Measurements from ENCODE around the gene TBC1D32. TPM values are rescaled to one million over a fixed set of nuclear protein-coding genes. Genes with fewer than 3 reads are reported as not detected.
"Not testable (repeated sequence)": the region's sequence is repeated elsewhere in the genome, so short reads cannot be mapped to it uniquely, and the experiment has no call there.

TBC1D32 gene
- total RNA-seq, 1 donor from 2014 or later = 13.4 TPM

DNA sequence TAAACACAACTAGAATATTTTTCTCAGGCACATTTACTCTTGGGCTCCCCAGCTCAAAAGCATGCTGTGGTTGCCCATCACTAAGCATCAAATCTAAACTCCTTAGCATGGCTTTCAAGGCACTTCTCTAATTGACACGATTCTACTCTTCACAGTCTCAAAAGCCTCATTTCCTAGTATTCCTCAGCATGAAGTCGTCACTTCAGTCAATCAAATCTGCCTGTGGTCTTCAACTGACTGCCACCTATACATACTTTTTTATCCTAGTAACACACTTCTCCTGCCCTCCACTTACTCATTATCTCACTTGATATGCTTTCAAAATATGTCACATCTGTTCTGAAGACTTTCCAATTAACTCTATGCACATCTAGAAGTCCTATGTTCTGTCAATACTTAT, 110.3 kb downstream of the TBC1D32 start:
- TF ChIP-seq CTCF (IDR thresholded peaks at IDR 0.05) = no peak
- DNase-seq (ENCODE audit: extremely low spot score, unreplicated experiment) = no peak
- Mint-ChIP-seq H3K4me3 (ENCODE audit: unreplicated experiment) (no peak overlapping the region), H3K4me1 (ENCODE audit: unreplicated experiment) (no peaks in the 10 kb centered on the region), H3K27me3 (ENCODE audit: unreplicated experiment) (no peaks in the 10 kb centered on the region), H3K27ac (ENCODE audit: unreplicated experiment) (no peak overlapping the region), H3K9me3 (ENCODE audit: unreplicated experiment) (peaks cover 3% of the 10 kb centered on the region), H3K36me3 (ENCODE audit: unreplicated experiment) (peaks cover 4% of the 10 kb centered on the region)

GRCh38 chr6:121223212-121223611, 111.1 kb downstream of the TBC1D32 start:
- H3K4me3 Mint-ChIP-seq (ENCODE audit: unreplicated experiment) = no peak overlapping the region
- H3K27me3 Mint-ChIP-seq (ENCODE audit: unreplicated experiment) = no peaks in the 10 kb centered on the region
- no peak for DNase-seq (ENCODE audit: extremely low spot score, unreplicated experiment)
- peaks cover 5% of the 10 kb centered on the region for H3K9me3 Mint-ChIP-seq (ENCODE audit: unreplicated experiment)
- peaks cover 6% of the 10 kb centered on the region for H3K36me3 Mint-ChIP-seq (ENCODE audit: unreplicated experiment)
- no peaks in the 10 kb centered on the region for H3K4me1 Mint-ChIP-seq (ENCODE audit: unreplicated experiment)
- no peak overlapping the region for H3K27ac Mint-ChIP-seq (ENCODE audit: unreplicated experiment)
- no peak for TF ChIP-seq CTCF (IDR thresholded peaks at IDR 0.05)

GRCh38 chr6:121222656-121223055, 111.6 kb downstream of the TBC1D32 start:
- Mint-ChIP-seq H3K4me3 (ENCODE audit: unreplicated experiment) (no peak overlapping the region), H3K27ac (ENCODE audit: unreplicated experiment) (no peak overlapping the region), H3K9me3 (ENCODE audit: unreplicated experiment) (peaks cover 5% of the 10 kb centered on the region), H3K27me3 (ENCODE audit: unreplicated experiment) (no peaks in the 10 kb centered on the region), H3K4me1 (ENCODE audit: unreplicated experiment) (no peaks in the 10 kb centered on the region), H3K36me3 (ENCODE audit: unreplicated experiment) (peaks cover 10% of the 10 kb centered on the region)
- TF ChIP-seq CTCF (IDR thresholded peaks at IDR 0.05) = peak; percentile 41
- no peak for DNase-seq (ENCODE audit: extremely low spot score, unreplicated experiment)

GRCh38 chr6:121216928-121217327, 117.4 kb downstream of the TBC1D32 start:
- Mint-ChIP-seq H3K27ac (ENCODE audit: unreplicated experiment) (no peak overlapping the region), H3K4me1 (ENCODE audit: unreplicated experiment) (no peaks in the 10 kb centered on the region), H3K9me3 (ENCODE audit: unreplicated experiment) (peaks cover 5% of the 10 kb centered on the region), H3K36me3 (ENCODE audit: unreplicated experiment) (peaks cover 31% of the 10 kb centered on the region), H3K4me3 (ENCODE audit: unreplicated experiment) (no peak overlapping the region), H3K27me3 (ENCODE audit: unreplicated experiment) (no peaks in the 10 kb centered on the region)
- no peak for TF ChIP-seq CTCF (IDR thresholded peaks at IDR 0.05)
- DNase-seq (ENCODE audit: extremely low spot score, unreplicated experiment) = no peak

DNA sequence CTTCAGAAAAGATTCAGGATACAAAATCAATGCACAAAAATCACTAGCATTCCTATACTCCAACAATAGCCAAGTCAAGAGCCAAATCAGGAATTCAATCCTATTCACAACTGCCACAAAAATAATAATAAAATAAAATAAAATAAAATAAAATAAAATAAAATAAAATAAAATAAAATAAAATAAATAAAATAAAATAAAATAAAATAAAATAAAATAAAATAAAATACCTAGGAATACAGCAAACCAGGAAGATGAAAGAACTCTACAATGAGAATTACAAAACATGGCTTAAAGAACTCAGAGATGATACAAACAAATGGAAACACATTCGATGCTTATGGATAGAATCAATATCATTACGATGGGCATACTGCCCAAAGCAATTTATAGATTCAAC, 120.9 kb downstream of the TBC1D32 start:
- H3K9me3 Mint-ChIP-seq (ENCODE audit: unreplicated experiment); DNase-seq (ENCODE audit: extremely low spot score, unreplicated experiment); H3K27ac Mint-ChIP-seq (ENCODE audit: unreplicated experiment); H3K4me1 Mint-ChIP-seq (ENCODE audit: unreplicated experiment); H3K27me3 Mint-ChIP-seq (ENCODE audit: unreplicated experiment); H3K4me3 Mint-ChIP-seq (ENCODE audit: unreplicated experiment): not testable (repeated sequence)
- peaks cover 26% of the 10 kb centered on the region for H3K36me3 Mint-ChIP-seq (ENCODE audit: unreplicated experiment)

DNA sequence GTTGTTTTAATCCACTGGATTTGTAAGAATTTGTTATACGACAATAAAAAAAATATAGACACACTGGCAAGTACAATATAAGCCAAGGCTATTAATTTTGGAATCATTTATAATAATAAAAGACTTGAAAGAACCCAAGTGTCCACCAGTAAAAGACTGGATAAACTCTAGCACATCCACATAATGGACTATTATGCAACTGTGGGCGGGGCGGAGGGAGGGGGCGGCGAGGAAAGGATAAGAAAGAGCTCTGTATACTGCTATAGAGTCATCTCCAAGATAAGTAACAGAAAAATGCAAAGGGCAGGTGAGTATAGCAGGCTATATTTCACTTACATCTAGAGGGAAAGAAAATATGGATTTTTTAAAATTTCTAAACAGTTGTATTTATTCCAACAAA, 123.3 kb downstream of the TBC1D32 start:
- H3K9me3 Mint-ChIP-seq (ENCODE audit: unreplicated experiment) = no peaks in the 10 kb centered on the region
- no peak overlapping the region for H3K27ac Mint-ChIP-seq (ENCODE audit: unreplicated experiment)
- H3K4me3 Mint-ChIP-seq (ENCODE audit: unreplicated experiment) = no peak overlapping the region
- peaks cover 16% of the 10 kb centered on the region for H3K36me3 Mint-ChIP-seq (ENCODE audit: unreplicated experiment)
- no peak for TF ChIP-seq CTCF (IDR thresholded peaks at IDR 0.05)
- H3K4me1 Mint-ChIP-seq (ENCODE audit: unreplicated experiment) = no peaks in the 10 kb centered on the region
- DNase-seq (ENCODE audit: extremely low spot score, unreplicated experiment) = no peak
- H3K27me3 Mint-ChIP-seq (ENCODE audit: unreplicated experiment) = no peaks in the 10 kb centered on the region
